HepG2 (cell line): ENCODE results near the gene TRIM44. TPM values are rescaled to one million over a fixed set of nuclear protein-coding genes. Genes with fewer than 3 reads are reported as not detected.

Experiments
- AHDC1 ChIP-seq: sonication (generic); formaldehyde crosslinking; IDR thresholded peaks from 2 replicates; pipeline ENCODE4 v1.5.1; 2020; ENCODE audit warnings: mild to moderate bottlenecking, missing genetic modification reagents, borderline replicate concordance
- ATAD3A ChIP-seq: sonication (generic); formaldehyde crosslinking; IDR thresholded peaks from 2 replicates; pipeline ENCODE4 v1.4.0; 2020; ENCODE audit warnings: missing genetic modification reagents
- BCL6 ChIP-seq: IDR thresholded peaks from 2 replicates; pipeline ENCODE4 v1.6.1; 2016; ENCODE audit warnings: missing genetic modification reagents, missing compliant biosample characterization
- CREB1 ChIP-seq, 2 experiments: fragments of 450-650 bp in 1 of 2; IDR thresholded peaks; 2 replicates each; pipeline ENCODE4 v1.6.1; 2016 to 2017; ENCODE audit warnings: control low read depth in 1 of 2, mild to moderate bottlenecking in 1 of 2, missing compliant biosample characterization in 1 of 2, missing genetic modification characterization in 1 of 2
- EP300 ChIP-seq, 3 experiments: sonication (generic) in 1 of 3; formaldehyde crosslinking in 1 of 3; IDR thresholded peaks; 2 replicates each; pipeline versions ENCODE4 v1.5.1 to v1.6.1; 2011 to 2020; ENCODE audit warnings: low read depth in 2 of 3, low read length in 2 of 3, borderline replicate concordance in 1 of 3, improper control_type of control experiment in 1 of 3, mild to moderate bottlenecking in 1 of 3, missing genetic modification reagents in 1 of 3, moderate library complexity in 1 of 3
- FOXO4 ChIP-seq: sonication (generic); formaldehyde crosslinking; conservative IDR thresholded peaks from 2 replicates; pipeline ENCODE4 v1.8.1; 2023; ENCODE audit warnings: missing genetic modification reagents
- FOXP1 ChIP-seq, 2 experiments: fragments of 450-650 bp in 1 of 2; IDR thresholded peaks; 2 replicates each; pipeline ENCODE4 v1.6.1; 2017 to 2018; ENCODE audit warnings: antibody characterized with exemption in 1 of 2
- HNF4A ChIP-seq: sonication (generic); formaldehyde crosslinking; IDR thresholded peaks from 2 replicates; pipeline ENCODE4 v1.4.0; 2020; ENCODE audit warnings: missing genetic modification reagents
- KDM4B ChIP-seq: sonication (generic); formaldehyde crosslinking; IDR thresholded peaks from 2 replicates; pipeline ENCODE4 v1.4.0; 2020; ENCODE audit warnings: missing genetic modification reagents
- LRRFIP1 ChIP-seq: sonication (generic); formaldehyde crosslinking; conservative IDR thresholded peaks from 2 replicates; pipeline ENCODE4 v1.4.0; 2020; ENCODE audit warnings: missing genetic modification reagents
- MAFK ChIP-seq, 2 experiments: IDR thresholded peaks in 1 of 2; conservative IDR thresholded peaks in 1 of 2; 2 replicates each; pipeline ENCODE4 v1.6.1; 2011; ENCODE audit warnings: improper control_type of control experiment in 2 of 2, low read length in 2 of 2
- NRL ChIP-seq: sonication (generic); formaldehyde crosslinking; IDR thresholded peaks from 2 replicates; pipeline ENCODE4 v1.5.0; 2020; ENCODE audit warnings: missing genetic modification reagents, mild to moderate bottlenecking, moderate library complexity, borderline replicate concordance
- SP4 ChIP-seq: sonication (generic); formaldehyde crosslinking; IDR thresholded peaks from 2 replicates; pipeline ENCODE4 v1.8.1; 2023; ENCODE audit warnings: mild to moderate bottlenecking, missing genetic modification reagents
- TBX3 ChIP-seq: fragments of 450-650 bp; IDR thresholded peaks from 2 replicates; pipeline ENCODE4 v1.6.1; 2017; ENCODE audit warnings: antibody characterized with exemption, mild to moderate bottlenecking, inconsistent platforms, borderline replicate concordance
- TRIM24 ChIP-seq: sonication (generic); formaldehyde crosslinking; IDR thresholded peaks from 2 replicates; pipeline ENCODE4 v1.8.0; 2022; ENCODE audit warnings: mild to moderate bottlenecking, missing genetic modification reagents
- ZKSCAN1 ChIP-seq: fragments of 150-350 bp; IDR thresholded peaks from 2 replicates; pipeline ENCODE4 v1.6.1; 2014; ENCODE audit warnings: low read length
- ZMAT3 ChIP-seq: sonication (generic); formaldehyde crosslinking; conservative IDR thresholded peaks from 2 replicates; pipeline ENCODE4 v1.7.0; 2021; ENCODE audit warnings: missing genetic modification reagents
- ZNF235 ChIP-seq: sonication (generic); formaldehyde crosslinking; IDR thresholded peaks from 2 replicates; pipeline ENCODE4 v1.8.1; 2023; ENCODE audit warnings: mild to moderate bottlenecking, missing genetic modification reagents, borderline replicate concordance
- ZNF672 ChIP-seq: sonication (generic); formaldehyde crosslinking; IDR thresholded peaks from 2 replicates; pipeline ENCODE4 v1.8.1; 2022; ENCODE audit warnings: missing genetic modification reagents
- ZNF768 ChIP-seq: sonication (generic); formaldehyde crosslinking; IDR thresholded peaks from 2 replicates; pipeline ENCODE4 v1.4.0; 2020; ENCODE audit warnings: missing genetic modification reagents
- ZNF83 ChIP-seq: sonication (generic); formaldehyde crosslinking; IDR thresholded peaks from 2 replicates; pipeline ENCODE4 v1.4.0; 2020; ENCODE audit warnings: missing genetic modification reagents, mild to moderate bottlenecking, borderline replicate concordance
- ZNF879 ChIP-seq: sonication (generic); formaldehyde crosslinking; IDR thresholded peaks from 2 replicates; pipeline ENCODE4 v1.8.1; 2023; ENCODE audit warnings: missing genetic modification reagents
- polyA plus RNA-seq, 8 experiments: library from polyadenylated mRNA; depleted of rRNA in 3 of 8; stranded (reverse) in 7 of 8; unstranded in 1 of 8; fragments of >200 nt; fragmentation: Illumina TruSeq in 4 of 8; extraction: Trizol in 4 of 8; gene quantifications; 2 replicates each; pipeline versions ENCODE4 v1.2.1 to v1.2.3, GENCODE V29; 2011 to 2016; ENCODE audit warnings: low read depth in 4 of 8, missing spikeins in 1 of 8, mixed read lengths in 1 of 8; ENCODE audit not compliant: insufficient read depth in 1 of 8
- total RNA-seq, 5 experiments: library from RNA; depleted of rRNA; stranded (reverse); fragments of >200 nt; fragmentation: Illumina TruSeq; extraction: Trizol; gene quantifications; 2 replicates each; pipeline ENCODE4 v1.2.3, GENCODE V29; 2016; ENCODE audit warnings: low read depth in 1 of 5

The TRIM44 gene
- total and polyA plus RNA-seq, 2 of the 13 experiments (the other 11 are each of a cell fraction or from before 2014, with no cell fraction given), result 22.7 to 50.3 TPM

- TF ChIP-seq ZNF83 (CRISPR knock-in tag) (no peak), NRL (CRISPR knock-in tag) (no peak), LRRFIP1 (no peak), FOXO4 (CRISPR knock-in tag) (no peak), EP300 (IDR thresholded peaks at IDR 0.05; ENCODE audit: low read depth in 2 of 2, low read length in 2 of 2) (peak in 1 of 2 experiments; percentile 75; a peak in 2 of 4 replicates), EP300 (CRISPR knock-in tag; IDR thresholded peaks at IDR 0.05; ENCODE audit: borderline replicate concordance) (no peak), TBX3 (no peak), ATAD3A (CRISPR knock-in tag) (no peak), ZNF879 (CRISPR knock-in tag) (no peak), ZNF768 (CRISPR knock-in tag) (no peak), ZMAT3 (no peak), BCL6 (CRISPR knock-in tag) (0 out of 2 replicates have a peak, but pooled peaks have one; percentile 34), SP4 (CRISPR knock-in tag) (no peak), MAFK (conservative IDR thresholded peaks at IDR 0.05 in 1 of 2, IDR thresholded peaks at IDR 0.05 in 1 of 2; ENCODE audit: low read length in 2 of 2) (no peak), KDM4B (CRISPR knock-in tag) (no peak), TRIM24 (no peak), CREB1 (IDR thresholded peaks at IDR 0.05) (no peak), CREB1 (CRISPR knock-in tag; IDR thresholded peaks at IDR 0.05) (0 out of 2 replicates have a peak, but pooled peaks have one; percentile 24), AHDC1 (0 out of 2 replicates have a peak, but pooled peaks have one; percentile 38), FOXP1 (IDR thresholded peaks at IDR 0.05) (no peak), FOXP1 (CRISPR knock-in tag; IDR thresholded peaks at IDR 0.05) (0 out of 2 replicates have a peak, but pooled peaks have one; percentile 46), ZNF672 (CRISPR knock-in tag) (no peak), ZNF235 (CRISPR knock-in tag) (no peak), ZKSCAN1 (no peak), HNF4A (CRISPR knock-in tag) (peak; percentile 94)
These were observed 87.7 kb downstream of the TRIM44 start (continued) for GRCh38 chr11:35750315-35750714.
